ENCODE data around the gene RBX1. TPM values are rescaled to one million over a fixed set of nuclear protein-coding genes. Genes with fewer than 3 reads are reported as not detected.
"Not testable (repeated sequence)": the region's sequence is repeated elsewhere in the genome, so short reads cannot be mapped to it uniquely, and the experiment has no call there.

Gene RBX1
- total RNA-seq, 1 experiment from 2014 or later, result 55.0 TPM

- no peak overlapping the region for H2AFZ ChIP-seq (ENCODE audit: low read length)
- CTCF ChIA-PET, result no interaction called here
- H3K4me3 ChIP-seq (ENCODE audit: low read length), result no peak overlapping the region
- no peaks in the 10 kb centered on the region for H3K27me3 ChIP-seq (ENCODE audit: low read length)
- H3K36me3 ChIP-seq (ENCODE audit: low read depth, low read length), result no peaks in the 10 kb centered on the region
- no TSS peak for BruUV-seq (replicated peaks)
- H3K9me2 ChIP-seq (replicated peaks; ENCODE audit: low read length), result no peaks in the 10 kb centered on the region
- DNase-seq (no peak), ATAC-seq (no peak)
- peaks cover 22% of the 10 kb centered on the region for H3K4me1 ChIP-seq (ENCODE audit: insufficient read depth, low read length)
- H3K27ac ChIP-seq (ENCODE audit: low read length), result no peak overlapping the region
- TF ChIP-seq EZH2 (IDR thresholded peaks at IDR 0.05; ENCODE audit: low read length, unreplicated experiment), result no peak
- no peak for TF ChIP-seq EZH2phosphoT487 (IDR thresholded peaks at IDR 0.05; ENCODE audit: borderline replicate concordance, low read length)
- TF ChIP-seq CTCF (conservative IDR thresholded peaks at IDR 0.05; ENCODE audit: low read depth, low read length), result no peak
- H4K20me1 ChIP-seq (ENCODE audit: low read length), result no peaks in the 10 kb centered on the region
- no peak overlapping the region for H3K4me2 ChIP-seq (ENCODE audit: low read length)
- no peak overlapping the region for H3K9ac ChIP-seq (ENCODE audit: low read length)
- POLR2A ChIA-PET (ENCODE audit: unreplicated experiment), result no interaction called here
- H3K9me3 ChIP-seq (ENCODE audit: low read length), result no peaks in the 10 kb centered on the region
- H3K79me2 ChIP-seq (ENCODE audit: low read length), result no peaks in the 10 kb centered on the region
- intact Hi-C loops (cut with micrococcal nuclease), result no loop called here
- H3F3A ChIP-seq (ENCODE audit: low read length, unreplicated experiment), result no peaks in the 10 kb centered on the region
Observed at GRCh38 chr22:41000040-41000565, 48.9 kb downstream of the RBX1 start.

- Histone ChIP-seq H3F3A (ENCODE audit: low read length, unreplicated experiment) (no peaks in the 10 kb centered on the region), H3K4me3 (ENCODE audit: low read length) (no peak overlapping the region), H2AFZ (ENCODE audit: low read length) (no peak overlapping the region), H3K9ac (ENCODE audit: low read length) (no peak overlapping the region), H3K36me3 (ENCODE audit: low read depth, low read length) (no peaks in the 10 kb centered on the region), H3K9me3 (ENCODE audit: low read length) (no peaks in the 10 kb centered on the region), H4K20me1 (ENCODE audit: low read length) (no peaks in the 10 kb centered on the region), H3K27ac (ENCODE audit: low read length) (no peak overlapping the region), H3K4me2 (ENCODE audit: low read length) (peak overlapping the region; percentile 25; the same call in 1 of the 2 replicates), H3K27me3 (ENCODE audit: low read length) (no peaks in the 10 kb centered on the region), H3K9me2 (replicated peaks; ENCODE audit: low read length) (no peaks in the 10 kb centered on the region), H3K79me2 (ENCODE audit: low read length) (no peaks in the 10 kb centered on the region), H3K4me1 (ENCODE audit: insufficient read depth, low read length) (peaks cover 22% of the 10 kb centered on the region)
- TF ChIP-seq EZH2phosphoT487 (IDR thresholded peaks at IDR 0.05; ENCODE audit: borderline replicate concordance, low read length) (no peak), CTCF (conservative IDR thresholded peaks at IDR 0.05; ENCODE audit: low read depth, low read length) (no peak), EZH2 (IDR thresholded peaks at IDR 0.05; ENCODE audit: low read length, unreplicated experiment) (no peak)
- BruUV-seq (replicated peaks), result no TSS peak
- no peak for DNase-seq
- ChIA-PET CTCF (no interaction called here), POLR2A (ENCODE audit: unreplicated experiment) (interaction anchor here (0.6 kb wide), 1 partner anchor 21 kb away, joined by 4 read pairs; no protein-coding TSS in a partner anchor)
- intact Hi-C loops (cut with micrococcal nuclease), result no loop called here
- ATAC-seq, result no peak
Observed at GRCh38 chr22:41000941-41001721, 50.0 kb downstream of the RBX1 start.

GRCh38 chr22:41001722-41002122, 50.5 kb downstream of the RBX1 start:
- Histone ChIP-seq H3F3A (ENCODE audit: low read length, unreplicated experiment) (no peaks in the 10 kb centered on the region), H3K4me1 (ENCODE audit: insufficient read depth, low read length) (peaks cover 22% of the 10 kb centered on the region), H3K36me3 (ENCODE audit: low read depth, low read length) (no peaks in the 10 kb centered on the region), H3K9me3 (ENCODE audit: low read length) (no peaks in the 10 kb centered on the region), H3K4me2 (ENCODE audit: low read length) (peak overlapping the region; percentile 25; the same call in 1 of the 2 replicates), H3K27me3 (ENCODE audit: low read length) (no peaks in the 10 kb centered on the region), H3K9ac (ENCODE audit: low read length) (no peak overlapping the region), H3K79me2 (ENCODE audit: low read length) (no peaks in the 10 kb centered on the region), H4K20me1 (ENCODE audit: low read length) (no peaks in the 10 kb centered on the region), H3K9me2 (replicated peaks; ENCODE audit: low read length) (no peaks in the 10 kb centered on the region), H3K27ac (ENCODE audit: low read length) (no peak overlapping the region), H2AFZ (ENCODE audit: low read length) (no peak overlapping the region), H3K4me3 (ENCODE audit: low read length) (no peak overlapping the region)
- ATAC-seq, result peak; percentile 58
- intact Hi-C loops (cut with micrococcal nuclease), result no loop called here
- CTCF ChIA-PET, result no interaction called here
- BruUV-seq (replicated peaks), result no TSS peak
- no peak for TF ChIP-seq CTCF (conservative IDR thresholded peaks at IDR 0.05; ENCODE audit: low read depth, low read length)
- no peak for TF ChIP-seq EZH2phosphoT487 (IDR thresholded peaks at IDR 0.05; ENCODE audit: borderline replicate concordance, low read length)
- TF ChIP-seq EZH2 (IDR thresholded peaks at IDR 0.05; ENCODE audit: low read length, unreplicated experiment), result no peak
- peak; percentile 63 for DNase-seq
- POLR2A ChIA-PET (ENCODE audit: unreplicated experiment), result no interaction called here

GRCh38 chr22:41002386-41002785, 51.2 kb downstream of the RBX1 start:
- H3K79me2 ChIP-seq (ENCODE audit: low read length); DNase-seq; H3K9ac ChIP-seq (ENCODE audit: low read length); H4K20me1 ChIP-seq (ENCODE audit: low read length); H3K4me2 ChIP-seq (ENCODE audit: low read length); H3K4me3 ChIP-seq (ENCODE audit: low read length); H3F3A ChIP-seq (ENCODE audit: low read length, unreplicated experiment); intact Hi-C loops (cut with micrococcal nuclease); H3K36me3 ChIP-seq (ENCODE audit: low read depth, low read length); ATAC-seq; POLR2A ChIA-PET (ENCODE audit: unreplicated experiment); H3K9me2 ChIP-seq (replicated peaks; ENCODE audit: low read length); H2AFZ ChIP-seq (ENCODE audit: low read length); H3K27me3 ChIP-seq (ENCODE audit: low read length); H3K9me3 ChIP-seq (ENCODE audit: low read length); CTCF ChIA-PET; BruUV-seq (replicated peaks); H3K27ac ChIP-seq (ENCODE audit: low read length): not testable (repeated sequence)
- H3K4me1 ChIP-seq (ENCODE audit: insufficient read depth, low read length), result peaks cover 22% of the 10 kb centered on the region

All from PC-3 (cell line).